PFSK-1 (cell line): ENCODE results near the gene CTH.

Source experiments
- FOXP2 ChIP-seq: optimal IDR thresholded peaks from 2 replicates; pipeline ENCODE3; 2011; ENCODE audit warnings: borderline replicate concordance, control low read depth, inconsistent platforms; ENCODE audit not compliant: insufficient read depth; ENCODE audit errors: extremely low read length, extremely low read depth
- SIN3A ChIP-seq: IDR thresholded peaks from 2 replicates; pipeline ENCODE4 v1.6.1; 2012; ENCODE audit warnings: mild to moderate bottlenecking, low read length, moderate library complexity, borderline replicate concordance; ENCODE audit not compliant: insufficient read depth
- TAF1 ChIP-seq: IDR thresholded peaks from 2 replicates; pipeline ENCODE4 v1.6.1; 2012; ENCODE audit warnings: low read length, control low read depth, borderline replicate concordance; ENCODE audit not compliant: insufficient read depth

DNA sequence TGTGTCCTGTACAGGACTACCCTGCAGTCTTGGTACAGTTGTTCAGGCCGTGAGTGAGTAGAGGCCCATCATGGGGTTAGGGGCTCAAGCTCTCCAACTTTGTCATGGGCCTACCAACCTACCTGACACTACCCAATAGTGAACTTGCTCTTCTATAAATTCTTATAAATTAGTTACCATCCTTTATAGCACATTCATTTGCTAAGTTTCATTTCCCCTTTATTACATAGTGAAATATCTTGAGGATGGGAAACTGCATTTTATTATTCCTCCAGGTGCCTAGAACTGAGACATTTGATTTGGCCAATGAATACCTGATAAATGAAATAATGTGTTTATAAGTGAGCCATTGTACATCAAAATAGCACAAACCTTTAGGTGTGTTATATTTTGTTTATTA lies 9.1 kb upstream of the CTH start:
- TF ChIP-seq SIN3A (no peak), TAF1 (no peak), FOXP2 (no peak)
